MV-4-11 (cell line): ENCODE results near the gene VRK1.
A peak's percentile ranks its signal among the peaks of the same experiment; 100 is the strongest.
"Not testable (repeated sequence)": the region's sequence is repeated elsewhere in the genome, so short reads cannot be mapped to it uniquely, and the experiment has no call there.

Experiments
- DNase-seq: peaks from one replicate; lab custom pipeline; 2025; lab: John Stamatoyannopoulos, UW

VRK1 gene

GRCh38 chr14:96796851-96797581 lies at the start of gene VRK1:
TSS of gene VRK1 (plus strand) at chr14:96797382. CDS start at chr14:96833472, 36,090 bp downstream.
- DNase-seq, result peak; percentile 95

- DNase-seq, result no peak
Measured at GRCh38 chr14:96747608-96748007, 49.6 kb upstream of the VRK1 start.

- DNase-seq, result no peak
Measured at GRCh38 chr14:96748362-96748761, 48.8 kb upstream of the VRK1 start.

- no peak for DNase-seq
Measured at GRCh38 chr14:96751505-96751904, 45.7 kb upstream of the VRK1 start.

- no peak for DNase-seq
Measured at GRCh38 chr14:96752125-96752524, 45.1 kb upstream of the VRK1 start.

GRCh38 chr14:96752594-96752993 lies 44.6 kb upstream of the VRK1 start:
- DNase-seq, result peak; percentile 96

GRCh38 chr14:96754162-96754844 lies 42.9 kb upstream of the VRK1 start:
- peak; percentile 19 for DNase-seq

GRCh38 chr14:96754845-96755184 lies 42.4 kb upstream of the VRK1 start:
- no peak for DNase-seq

GRCh38 chr14:96756745-96757144 lies 40.4 kb upstream of the VRK1 start:
- DNase-seq, result no peak

GRCh38 chr14:96757456-96757855 lies 39.7 kb upstream of the VRK1 start:
- no peak for DNase-seq

GRCh38 chr14:96761066-96761465 lies 36.1 kb upstream of the VRK1 start:
- no peak for DNase-seq

- peak; percentile 88 for DNase-seq
Measured at GRCh38 chr14:96762650-96763049, 34.5 kb upstream of the VRK1 start.

GRCh38 chr14:96764012-96764411 lies 33.2 kb upstream of the VRK1 start:
- no peak for DNase-seq

- DNase-seq, result not testable (repeated sequence)
Measured at GRCh38 chr14:96765205-96765604, 32.0 kb upstream of the VRK1 start.

GRCh38 chr14:96772929-96773328 lies 24.3 kb upstream of the VRK1 start:
- no peak for DNase-seq

- no peak for DNase-seq
Measured at GRCh38 chr14:96776791-96777190, 20.4 kb upstream of the VRK1 start.

GRCh38 chr14:96780500-96780899 lies 16.7 kb upstream of the VRK1 start:
- DNase-seq, result no peak

- no peak for DNase-seq
Measured at GRCh38 chr14:96781371-96781770, 15.8 kb upstream of the VRK1 start.

- DNase-seq, result no peak
Measured at GRCh38 chr14:96782436-96782835, 14.7 kb upstream of the VRK1 start.

GRCh38 chr14:96783043-96783914 lies 13.9 kb upstream of the VRK1 start:
- no peak for DNase-seq

GRCh38 chr14:96783915-96784224 lies 13.3 kb upstream of the VRK1 start:
- peak; percentile 97 for DNase-seq

- DNase-seq, result peak; percentile 59
Measured at GRCh38 chr14:96790186-96790585, 7.0 kb upstream of the VRK1 start.

GRCh38 chr14:96790706-96791105 lies 6.5 kb upstream of the VRK1 start:
- DNase-seq, result peak; percentile 44
